Stromal cell of bone marrow (primary cell): Measurements from ENCODE around the gene ARMH2.

Source experiments
- DNase-seq: peaks from one replicate; pipeline ENCODE4 v3.0.0-alpha.2; 2012; ENCODE audit warnings: low read depth

ARMH2 gene

DNA sequence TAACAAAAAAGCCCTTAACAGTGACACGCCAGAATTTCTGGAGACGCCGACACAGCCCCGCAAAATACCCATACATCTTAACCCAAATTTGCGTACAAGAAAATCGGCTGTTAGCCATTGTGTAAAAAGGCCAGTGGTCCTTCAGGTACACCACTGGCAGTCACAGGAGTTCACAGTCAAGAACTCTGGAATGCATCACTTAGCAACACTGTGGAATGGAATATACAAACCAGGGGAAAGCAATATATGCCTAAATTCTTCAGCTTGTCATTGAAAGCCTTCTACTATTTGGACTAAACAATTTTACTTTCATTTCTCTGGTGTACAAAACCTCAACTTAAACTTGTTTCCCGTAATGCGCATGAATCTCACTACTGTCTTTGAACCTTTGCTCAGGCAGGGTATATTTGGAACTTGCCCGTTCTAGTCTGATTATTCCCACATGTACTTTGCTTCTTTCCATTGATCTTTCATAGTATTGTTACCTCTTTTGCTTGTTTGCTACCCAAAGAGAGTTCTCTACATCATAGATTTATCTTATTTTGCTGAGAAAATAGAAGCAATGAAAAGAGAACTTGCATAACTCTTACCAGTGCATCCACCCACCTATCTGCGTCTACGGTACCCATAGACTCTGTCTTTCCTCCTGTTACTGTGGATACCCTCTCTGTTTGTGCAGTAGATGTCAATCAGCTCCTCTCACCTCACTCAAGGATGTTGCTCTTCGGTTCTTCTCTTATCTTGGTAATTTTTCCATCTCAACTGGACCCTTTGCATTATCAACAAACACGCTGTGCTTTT lies at the start of gene ARMH2:
Gene ARMH2 (minus strand): TSS at position 178 of the 801 bp plus-strand sequence. CDS start 60 bp downstream, at position 118.
- DNase-seq: no peak

DNA sequence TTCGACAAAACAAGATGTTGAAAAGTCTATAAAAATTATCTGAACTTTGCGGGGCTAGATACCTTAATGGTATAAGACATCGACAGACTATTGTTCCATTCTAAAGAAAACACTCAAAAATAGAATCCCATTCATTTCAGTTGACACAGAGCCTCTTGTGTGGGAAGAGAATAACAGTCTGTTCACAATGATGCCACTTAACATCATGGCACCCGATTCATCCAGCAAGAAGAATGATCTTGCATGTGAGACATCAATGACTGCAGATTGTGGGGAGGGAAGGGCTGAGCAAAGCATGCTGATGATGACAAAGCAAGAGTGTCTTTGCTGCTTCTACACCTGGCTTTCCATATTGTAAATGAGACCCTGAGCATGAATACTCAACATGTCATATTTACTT lies 49.7 kb upstream of the ARMH2 start:
- DNase-seq: no peak

DNA sequence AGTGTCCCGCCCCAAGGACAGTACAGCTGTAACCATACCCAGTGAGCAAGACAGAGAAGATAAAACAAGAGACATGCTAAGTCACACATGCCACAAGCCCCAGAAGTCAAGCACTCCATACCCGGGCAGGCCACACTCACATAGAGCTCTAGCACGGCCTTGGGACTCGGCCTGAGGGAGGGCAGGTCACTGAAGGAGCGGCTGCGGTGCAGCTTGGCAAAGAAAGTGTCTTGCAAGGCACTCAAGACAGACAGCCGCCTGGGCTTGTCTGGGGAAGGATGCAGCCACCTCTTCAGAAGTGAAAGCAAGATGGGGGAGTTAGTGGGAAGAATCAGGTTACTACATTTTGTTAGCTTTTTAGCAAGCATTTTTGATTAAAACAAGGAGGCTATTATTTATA lies 48.7 kb upstream of the ARMH2 start:
- DNase-seq: no peak

DNA sequence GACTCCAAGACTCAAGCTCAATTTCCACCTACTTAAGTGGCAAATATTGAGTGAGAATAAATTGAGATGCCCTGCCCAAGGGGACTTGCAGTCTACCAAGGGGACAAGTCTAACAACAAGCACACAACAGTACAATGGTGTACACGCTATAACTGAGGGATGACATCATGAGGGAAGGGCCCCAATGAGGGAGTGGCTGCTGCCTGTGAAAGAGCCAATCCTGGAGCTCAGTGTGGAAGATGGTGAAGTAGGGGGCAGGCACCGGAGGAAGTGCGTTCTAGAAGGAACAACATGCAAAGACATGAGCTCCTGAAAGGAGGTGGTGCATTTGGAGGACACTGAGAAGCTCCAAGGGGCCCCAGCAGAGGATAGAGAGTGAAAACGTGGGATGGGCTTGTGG lies 46.9 kb upstream of the ARMH2 start:
- no peak for DNase-seq

DNA sequence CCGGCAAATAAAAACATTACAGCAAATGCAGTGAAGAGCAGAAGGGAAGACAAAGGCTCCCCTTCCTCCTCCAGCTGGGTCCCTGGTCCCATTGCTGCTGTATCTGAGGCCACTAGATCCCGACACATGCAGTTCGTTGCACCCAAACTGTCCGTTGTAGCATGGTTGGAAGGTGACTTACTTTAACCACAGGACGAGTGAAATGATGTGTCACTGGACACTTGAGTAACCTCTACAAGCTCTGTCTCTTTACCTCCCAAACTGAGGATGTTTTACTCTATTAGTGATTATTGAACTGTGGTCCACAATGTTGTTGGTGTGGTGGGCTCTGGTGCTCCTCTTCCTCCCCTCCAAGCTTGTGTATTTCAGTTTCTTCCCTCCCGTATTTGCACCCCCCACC lies 46.2 kb upstream of the ARMH2 start:
- no peak for DNase-seq

DNA sequence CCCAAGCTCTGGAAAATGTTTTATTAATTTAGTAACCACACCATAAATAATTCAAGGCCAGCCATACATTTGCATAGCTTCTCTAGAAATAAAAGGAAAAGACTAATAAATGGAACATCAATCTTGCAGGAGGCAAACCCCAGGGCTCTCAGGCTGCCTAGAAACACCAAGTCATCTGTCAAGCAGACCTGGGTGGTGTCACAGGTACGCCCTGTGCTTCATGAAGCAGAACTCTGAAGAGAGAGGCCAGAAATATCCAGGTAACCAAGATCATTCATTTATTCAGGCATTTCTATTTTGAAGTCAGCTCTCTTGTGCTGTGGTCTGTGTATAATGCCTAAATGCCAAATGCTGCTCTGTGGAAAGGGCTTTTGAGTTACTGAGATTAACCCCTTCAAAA lies 45.3 kb upstream of the ARMH2 start:
- no peak for DNase-seq

DNA sequence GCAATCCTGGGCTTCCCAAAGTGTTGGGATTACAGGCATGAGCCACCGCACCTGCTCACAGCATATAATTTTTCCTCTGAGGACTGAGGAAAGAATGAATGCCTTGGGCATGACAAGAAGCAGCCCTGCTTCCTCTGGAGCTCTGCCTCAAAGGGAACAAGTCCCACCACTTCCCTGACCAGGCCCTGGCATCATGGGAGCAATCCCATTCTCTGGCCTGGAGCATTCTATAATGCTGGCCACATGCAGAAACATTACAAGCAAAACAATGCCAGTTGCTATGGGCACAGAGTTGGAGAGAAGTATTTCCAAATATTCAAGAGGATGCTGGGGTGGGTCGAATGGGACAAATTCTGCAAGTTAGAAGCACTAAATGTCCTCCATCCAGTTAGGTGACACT lies 41.5 kb upstream of the ARMH2 start:
- no peak for DNase-seq

DNA sequence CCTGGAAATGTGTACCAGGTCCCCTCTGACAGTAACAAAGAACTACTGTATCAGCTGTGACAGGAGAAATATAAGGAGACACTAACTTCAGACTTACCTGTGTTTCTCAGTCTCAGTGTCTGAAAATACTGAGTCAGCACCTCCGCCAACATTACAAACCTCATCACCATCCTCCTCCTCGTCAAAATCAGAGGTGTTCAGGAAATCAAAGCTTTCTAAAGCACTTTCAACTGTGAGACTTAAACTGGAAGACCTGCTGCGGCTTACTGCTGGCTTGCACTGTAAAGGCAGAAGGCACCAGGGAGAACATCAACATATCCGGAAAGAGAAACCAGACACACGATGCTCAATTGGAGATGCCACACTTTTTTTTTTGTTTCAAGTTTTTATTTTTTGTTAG lies 40.3 kb upstream of the ARMH2 start:
- DNase-seq: no peak

DNA sequence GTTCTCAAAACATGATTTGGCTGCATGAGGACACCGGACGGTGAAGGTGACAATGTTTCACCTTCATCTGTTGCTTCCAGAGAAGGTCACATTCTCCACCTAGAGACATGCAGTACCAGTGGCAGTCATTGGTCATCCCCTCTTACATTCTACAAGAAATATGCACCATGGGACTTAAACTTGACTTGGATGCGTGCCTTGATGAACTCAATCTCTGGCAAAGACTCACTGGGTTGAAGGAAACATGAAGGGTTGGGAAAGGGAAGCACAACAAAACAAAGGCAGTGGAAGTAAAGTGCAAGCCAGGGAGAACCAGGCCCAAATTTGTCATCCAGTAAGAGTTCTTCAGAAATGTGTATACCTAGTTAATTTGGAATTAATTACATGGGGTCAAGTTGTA lies 39.4 kb upstream of the ARMH2 start:
- peak; percentile 63 for DNase-seq

DNA sequence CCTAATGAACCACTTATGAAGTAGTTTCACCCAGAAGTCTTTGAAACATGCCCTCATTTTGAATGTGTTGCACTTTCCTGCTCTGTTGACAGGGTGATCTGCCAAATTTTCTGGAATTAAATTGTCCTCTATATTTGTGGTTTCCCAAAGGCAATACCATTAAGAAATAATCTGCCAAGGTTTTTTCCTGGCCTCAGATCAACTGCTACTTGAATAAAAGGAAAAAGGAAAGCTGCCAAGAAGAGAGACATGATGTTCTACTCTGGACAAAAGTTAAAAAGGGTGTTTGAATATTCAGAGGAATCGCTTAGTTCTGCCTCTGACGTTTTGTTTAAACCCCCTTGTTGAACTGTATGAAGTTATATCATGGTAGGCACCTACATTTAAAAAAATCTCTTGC lies 37.4 kb upstream of the ARMH2 start:
- peak; percentile 14 for DNase-seq

DNA sequence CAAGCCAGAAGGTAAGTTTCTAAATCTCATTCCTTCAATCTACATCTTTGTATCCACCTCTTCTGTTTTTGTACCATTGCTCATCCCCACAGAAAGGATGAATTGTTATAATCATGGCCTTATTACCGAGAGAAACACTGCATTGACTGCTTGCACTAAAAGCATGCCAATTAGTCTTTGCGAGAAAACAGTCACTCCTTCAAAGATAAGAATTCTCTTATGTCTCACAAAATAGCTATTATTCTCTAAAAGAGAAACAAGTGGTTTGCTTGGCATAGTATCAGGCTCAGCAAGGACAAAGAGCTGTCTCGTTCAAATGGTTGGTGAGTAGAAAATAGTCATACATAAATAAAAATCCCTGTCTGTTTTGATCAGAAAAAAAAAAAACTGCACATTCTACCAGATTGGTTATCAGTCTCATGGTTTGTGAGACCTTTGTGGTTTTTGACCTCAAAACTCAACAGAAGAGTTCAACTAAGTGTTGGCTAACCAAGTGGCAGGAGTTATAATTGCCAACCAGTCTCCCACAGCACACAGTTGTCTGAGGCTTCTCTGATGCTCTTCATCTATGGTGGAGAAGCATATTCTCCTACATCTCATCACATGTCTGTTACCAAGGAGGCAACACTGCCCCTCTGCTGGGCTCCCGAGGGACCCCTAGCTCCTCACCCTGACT lies 35.1 kb upstream of the ARMH2 start:
- no peak for DNase-seq

DNA sequence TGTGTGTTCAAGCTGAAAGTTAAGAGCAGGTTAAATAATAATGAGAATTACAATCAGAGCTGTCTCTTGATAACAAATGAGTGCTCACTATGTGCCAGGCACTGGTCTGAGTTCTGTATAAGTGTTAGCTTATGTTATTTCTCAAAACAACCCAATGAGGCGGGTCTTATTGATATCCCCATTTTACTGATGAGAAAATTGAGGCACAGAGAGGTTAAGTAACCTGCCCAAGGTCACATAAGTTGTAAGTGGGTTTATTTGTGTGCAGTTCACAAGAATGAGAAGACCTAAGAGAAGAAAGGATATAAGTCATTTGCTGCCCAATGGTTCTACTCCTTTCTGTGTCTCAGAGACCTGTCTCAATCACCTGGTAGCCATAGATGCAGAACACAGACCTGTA lies 34.1 kb upstream of the ARMH2 start:
- no peak for DNase-seq

DNA sequence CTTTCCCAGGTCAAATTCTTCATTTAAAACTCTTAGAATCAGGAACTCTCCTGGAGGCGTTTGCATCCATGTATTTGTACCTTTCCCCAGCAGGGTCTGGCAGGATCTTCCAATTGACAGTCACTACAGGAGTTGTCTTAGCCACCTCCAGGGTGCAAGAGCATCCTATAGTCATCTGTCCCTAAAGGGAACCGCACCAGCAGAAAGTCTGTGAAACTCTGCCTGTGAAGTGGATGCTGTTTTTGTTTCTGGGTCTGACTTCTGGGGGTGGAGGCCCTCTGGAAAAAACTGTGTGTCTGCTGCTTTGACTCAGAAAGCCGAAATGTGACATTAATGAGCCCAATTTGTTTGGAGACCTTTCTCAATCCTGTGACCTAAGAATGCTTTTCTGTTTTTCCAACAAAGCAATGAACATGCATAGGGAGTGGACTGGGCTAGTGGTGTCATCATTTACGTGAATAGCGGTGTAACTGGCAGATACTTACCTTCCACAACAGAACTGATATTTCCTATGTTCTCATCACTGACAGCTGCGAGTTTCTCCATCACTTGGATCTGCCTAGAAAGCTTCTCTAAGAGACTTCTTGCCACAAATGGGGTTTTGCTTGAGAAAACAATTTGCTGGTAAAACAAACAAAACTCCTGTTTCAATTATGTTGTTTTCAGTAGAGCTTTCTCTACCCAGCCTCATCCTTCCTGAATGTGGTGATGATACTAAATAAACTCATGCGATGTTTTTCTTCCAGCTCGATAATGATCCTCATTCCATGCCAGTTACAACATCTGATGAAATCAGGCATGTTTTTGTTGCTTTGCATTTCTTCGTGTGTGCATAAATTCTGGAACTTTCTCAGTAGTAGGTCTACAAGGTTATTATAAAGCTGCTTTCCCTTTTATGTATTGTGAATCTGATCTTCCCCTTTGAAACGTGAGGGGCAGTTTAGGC lies 33.3 kb upstream of the ARMH2 start:
- peak; percentile 61 for DNase-seq

DNA sequence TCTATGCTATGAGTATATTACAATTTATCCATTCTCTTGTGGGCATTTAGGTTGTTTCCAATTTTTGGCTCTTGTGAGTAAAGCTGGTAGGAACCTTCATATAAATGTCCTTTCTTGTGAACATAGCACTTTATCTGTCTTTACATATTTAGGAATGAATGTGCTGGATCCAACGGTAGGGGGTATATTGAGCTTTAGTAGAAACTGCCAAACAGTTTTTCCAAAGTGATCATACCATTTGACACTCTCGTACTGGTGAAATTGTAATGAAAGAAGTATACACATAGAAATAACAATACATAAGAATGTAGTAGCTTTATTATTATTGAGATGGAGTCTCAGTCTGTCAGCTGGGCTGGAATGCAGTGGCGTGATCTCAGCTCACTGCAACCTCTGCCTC lies 30.9 kb upstream of the ARMH2 start:
- no peak for DNase-seq

DNA sequence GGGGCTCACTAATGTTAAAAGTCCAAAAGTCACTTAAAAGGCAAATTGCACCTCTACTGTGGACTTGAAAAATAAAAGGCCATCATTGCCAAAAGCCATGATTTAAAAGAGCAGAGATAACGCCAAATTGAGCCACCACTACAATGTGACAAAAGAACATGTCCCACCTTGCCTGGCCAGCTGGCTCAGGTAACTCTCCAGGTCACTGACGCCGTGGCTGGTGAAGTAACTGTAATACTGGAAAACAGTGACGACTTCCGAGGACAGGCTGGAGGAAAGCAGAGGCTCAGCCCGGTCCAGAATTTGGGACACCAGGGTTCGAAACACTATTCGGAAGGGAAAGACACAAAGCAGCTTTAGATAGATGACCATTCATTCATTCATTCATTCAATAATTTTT lies 29.3 kb upstream of the ARMH2 start:
- DNase-seq: no peak

DNA sequence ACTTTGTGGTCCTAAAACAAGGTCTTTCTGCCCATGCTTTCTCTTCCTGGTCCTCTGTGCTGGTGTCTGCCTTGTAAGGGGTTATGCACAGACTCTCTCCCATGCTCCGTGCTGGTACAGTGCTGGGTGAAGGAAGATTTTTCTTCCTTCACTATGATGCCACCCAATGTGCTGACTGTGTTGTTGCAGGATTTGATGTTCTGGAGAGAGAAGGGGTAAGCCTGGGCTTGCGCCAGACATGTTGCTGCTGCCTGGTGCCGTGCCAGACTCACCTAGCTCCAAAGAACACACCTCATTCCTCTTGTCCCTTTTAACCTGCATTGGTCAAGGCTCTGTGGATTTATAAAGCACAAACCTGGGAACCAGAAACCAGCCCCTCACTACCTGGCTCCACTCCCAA lies 28.4 kb upstream of the ARMH2 start:
- DNase-seq: no peak

DNA sequence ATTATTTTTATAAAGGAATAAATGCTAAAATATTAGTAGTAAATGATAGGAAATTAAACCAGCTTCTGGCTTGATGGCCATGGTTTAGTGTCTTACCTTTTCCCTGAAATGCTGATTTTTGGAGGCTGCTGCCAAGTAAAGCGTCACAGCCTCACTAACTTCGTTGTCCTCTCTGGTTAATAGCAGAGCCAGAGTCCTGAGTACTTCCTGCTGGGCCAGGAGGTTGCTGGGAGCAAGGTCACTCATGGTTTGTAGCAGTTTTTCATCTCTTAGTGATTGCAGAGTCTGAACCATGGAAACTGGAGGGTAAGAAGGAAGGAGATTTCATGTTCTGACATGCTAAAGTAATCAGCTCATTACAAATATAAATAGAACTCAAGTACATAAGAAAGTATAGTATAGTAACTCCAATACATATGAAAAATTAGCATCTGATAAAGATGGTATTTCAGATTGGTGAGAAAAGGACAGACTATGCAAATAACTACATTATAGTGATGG lies 26.5 kb upstream of the ARMH2 start:
- DNase-seq: no peak

DNA sequence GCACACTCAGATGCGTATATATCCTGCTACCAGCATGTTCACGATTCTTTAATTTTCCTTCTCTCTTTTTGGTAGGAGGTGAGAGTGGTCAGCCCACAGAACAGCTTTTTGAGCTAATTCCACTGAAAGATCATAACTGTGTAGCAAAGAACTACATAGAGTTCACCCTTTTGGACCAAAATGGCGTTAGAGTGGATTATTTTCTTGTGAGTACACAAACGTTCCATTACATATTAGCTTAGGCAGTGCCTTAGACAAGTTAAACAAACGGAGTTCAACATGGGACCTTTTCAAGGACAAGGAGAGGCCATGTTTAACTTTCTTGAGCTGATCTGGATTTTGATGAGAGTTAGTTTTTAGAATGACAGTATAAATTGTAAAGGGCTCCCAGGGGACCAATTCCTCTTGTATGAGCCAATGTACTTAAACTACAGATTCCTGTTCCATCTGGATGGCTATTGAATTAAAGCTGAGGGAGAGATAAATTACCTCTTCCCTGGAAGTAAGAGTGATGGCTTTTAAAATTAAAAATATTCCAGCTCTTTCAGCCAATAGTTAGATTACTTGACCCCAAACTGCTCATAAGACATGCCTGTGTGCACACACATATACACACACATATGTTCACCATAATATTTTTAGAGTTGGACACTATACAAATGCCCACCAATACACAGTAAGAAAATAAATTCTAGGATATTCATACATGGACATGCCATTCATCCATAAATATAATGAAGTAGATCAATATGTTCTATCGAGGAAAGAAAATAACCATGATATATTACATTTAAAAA lies 25.6 kb upstream of the ARMH2 start:
- peak; percentile 25 for DNase-seq

DNA sequence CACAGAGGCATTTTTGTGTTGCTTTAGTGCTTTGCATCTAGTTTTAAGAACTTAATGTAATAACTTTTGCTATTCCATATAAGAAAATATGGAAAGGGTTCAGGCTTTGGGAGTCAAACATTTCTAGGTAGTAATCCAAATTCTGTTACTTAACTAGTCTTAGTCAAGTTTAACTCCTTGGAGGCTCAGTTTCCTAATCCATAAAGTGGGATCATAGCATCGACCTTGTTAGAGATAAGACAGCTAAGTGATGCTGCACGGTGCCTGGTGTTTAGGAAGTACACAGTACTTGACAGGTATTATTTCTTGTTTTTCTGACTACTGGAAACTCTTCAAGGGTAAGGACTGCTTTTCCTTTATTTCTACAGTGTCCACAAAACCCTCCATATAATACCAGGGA lies 24.5 kb upstream of the ARMH2 start:
- DNase-seq: no peak

DNA sequence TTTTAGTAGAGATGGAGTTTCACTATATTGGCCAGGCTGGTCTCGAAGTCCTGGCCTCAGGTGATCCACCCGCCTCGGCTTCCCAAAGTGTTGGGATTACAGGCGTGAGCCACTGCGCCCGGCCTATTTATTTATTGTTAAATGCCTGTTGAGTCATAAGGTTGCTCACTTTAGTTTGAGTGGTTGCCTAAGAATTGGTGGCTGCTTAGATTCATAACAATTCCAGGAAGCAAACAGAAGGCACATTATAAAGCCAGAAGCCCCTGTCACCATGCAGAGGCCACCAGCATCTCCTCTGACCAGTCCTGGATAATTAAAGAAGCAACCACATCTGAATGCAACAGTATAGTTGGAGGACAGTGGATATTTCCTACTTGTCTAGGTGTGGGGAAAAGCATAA lies 24.0 kb upstream of the ARMH2 start:
- no peak for DNase-seq

DNA sequence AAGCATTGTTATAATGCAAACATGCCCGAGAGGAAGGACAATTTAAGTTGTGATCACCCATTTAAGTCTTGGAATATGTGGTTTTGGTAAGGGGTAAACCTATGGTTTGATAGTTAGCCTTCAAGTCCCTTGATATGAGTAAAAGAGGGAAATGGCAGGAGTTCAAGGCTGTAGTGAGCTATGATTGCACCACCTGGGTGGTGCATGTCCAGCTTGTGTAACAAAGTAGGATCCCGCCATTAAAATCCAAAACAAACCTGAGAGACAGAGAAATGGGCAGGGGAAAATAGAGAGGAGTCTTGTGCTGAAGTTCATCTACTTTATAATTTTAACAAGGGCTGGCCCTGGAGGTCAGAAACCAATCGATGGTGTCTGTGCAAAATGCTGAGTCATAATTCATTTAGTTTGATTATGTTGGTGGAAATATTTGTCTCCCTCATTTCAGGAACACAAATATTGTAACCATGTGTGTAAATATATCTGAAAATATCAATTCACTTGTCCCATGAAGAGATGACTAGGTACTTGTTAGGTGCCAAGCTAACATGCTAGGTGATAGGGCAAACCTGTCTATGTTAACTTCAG lies 23.2 kb upstream of the ARMH2 start:
- no peak for DNase-seq
